KMS-11 (cell line): ENCODE results near the gene GALNTL6.

Source experiments
- H2AFZ ChIP-seq: fragments of 200-600 bp; sonication (generic); 2 replicates; pipeline ENCODE4 v1.6.1; 2016; ENCODE audit warnings: antibody characterized with exemption, mixed run types, low read depth
- H3K27ac ChIP-seq: fragments of 200-600 bp; sonication (generic); 2 replicates; pipeline ENCODE4 v1.6.1; 2016; ENCODE audit warnings: mild to moderate bottlenecking, mixed run types
- H3K27me3 ChIP-seq: fragments of 200-600 bp; sonication (generic); 2 replicates; pipeline ENCODE4 v1.6.1; 2017; ENCODE audit warnings: mild to moderate bottlenecking, low read depth, mixed run types, moderate library complexity; ENCODE audit not compliant: insufficient read depth
- H3K36me3 ChIP-seq: fragments of 200-600 bp; sonication (generic); 2 replicates; pipeline ENCODE4 v1.6.1; 2017; ENCODE audit warnings: mild to moderate bottlenecking, mixed run types; ENCODE audit not compliant: insufficient read depth
- H3K4me1 ChIP-seq: fragments of 200-600 bp; sonication (generic); 2 replicates; pipeline ENCODE4 v1.6.1; 2016; ENCODE audit warnings: mild to moderate bottlenecking, low read depth, mixed run types; ENCODE audit not compliant: poor library complexity, severe bottlenecking
- H3K4me2 ChIP-seq: fragments of 200-600 bp; sonication (generic); 2 replicates; pipeline ENCODE4 v1.7.0; 2016; ENCODE audit warnings: mild to moderate bottlenecking, mixed run types
- H3K4me3 ChIP-seq: fragments of 200-600 bp; sonication (generic); IDR thresholded peaks from 2 replicates; pipeline ENCODE4 v1.6.1; 2017; ENCODE audit warnings: low read depth, low read length, mixed read lengths; ENCODE audit not compliant: insufficient read depth
- H3K79me2 ChIP-seq: fragments of 200-600 bp; sonication (generic); 2 replicates; pipeline ENCODE4 v1.6.1; 2016; ENCODE audit warnings: low read depth, mixed run types; ENCODE audit not compliant: insufficient read depth
- H3K9ac ChIP-seq: fragments of 200-600 bp; sonication (generic); 2 replicates; pipeline ENCODE4 v1.6.1; 2016; ENCODE audit warnings: mild to moderate bottlenecking, mixed run types
- H4K20me1 ChIP-seq: fragments of 200-600 bp; sonication (generic); 2 replicates; pipeline ENCODE4 v1.6.1; 2016; ENCODE audit warnings: mild to moderate bottlenecking, mixed run types; ENCODE audit not compliant: insufficient read depth
- TF ChIP-seq, protein P1 (sequence below): fragments of 200-600 bp; sonication (generic); conservative IDR thresholded peaks from 2 replicates; pipeline ENCODE4 v1.6.1; 2017; ENCODE audit warnings: low read depth, mild to moderate bottlenecking, antibody characterized with exemption, low read length, moderate library complexity, mixed read lengths

Gene GALNTL6

DNA sequence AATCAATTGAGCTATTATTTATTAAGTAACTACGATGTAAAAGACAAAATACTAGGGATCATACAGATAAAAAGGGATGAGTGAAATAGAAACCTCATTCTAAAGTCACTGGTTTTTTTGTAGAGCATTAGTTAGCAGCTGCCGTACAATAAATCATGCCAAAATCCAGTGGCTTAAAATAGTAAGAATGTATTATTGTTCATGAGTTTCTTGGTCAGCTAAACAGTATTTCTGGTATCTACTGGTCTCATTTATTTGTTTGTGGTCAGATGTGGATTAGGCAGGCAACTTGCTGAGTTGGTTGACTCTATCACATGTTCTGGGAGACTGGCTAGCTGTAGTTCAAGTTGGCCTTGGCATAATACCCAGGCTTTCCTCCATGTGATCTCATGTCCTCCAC, 667.3 kb downstream of the GALNTL6 start:
- H3K27ac ChIP-seq = no peak overlapping the region
- H3K4me2 ChIP-seq = no peak overlapping the region
- H4K20me1 ChIP-seq = no peaks in the 10 kb centered on the region
- H3K36me3 ChIP-seq = no peaks in the 10 kb centered on the region
- no peaks in the 10 kb centered on the region for H3K79me2 ChIP-seq
- H3K4me1 ChIP-seq = no peaks in the 10 kb centered on the region
- H3K27me3 ChIP-seq = no peaks in the 10 kb centered on the region
- TF ChIP-seq, protein P1, sequence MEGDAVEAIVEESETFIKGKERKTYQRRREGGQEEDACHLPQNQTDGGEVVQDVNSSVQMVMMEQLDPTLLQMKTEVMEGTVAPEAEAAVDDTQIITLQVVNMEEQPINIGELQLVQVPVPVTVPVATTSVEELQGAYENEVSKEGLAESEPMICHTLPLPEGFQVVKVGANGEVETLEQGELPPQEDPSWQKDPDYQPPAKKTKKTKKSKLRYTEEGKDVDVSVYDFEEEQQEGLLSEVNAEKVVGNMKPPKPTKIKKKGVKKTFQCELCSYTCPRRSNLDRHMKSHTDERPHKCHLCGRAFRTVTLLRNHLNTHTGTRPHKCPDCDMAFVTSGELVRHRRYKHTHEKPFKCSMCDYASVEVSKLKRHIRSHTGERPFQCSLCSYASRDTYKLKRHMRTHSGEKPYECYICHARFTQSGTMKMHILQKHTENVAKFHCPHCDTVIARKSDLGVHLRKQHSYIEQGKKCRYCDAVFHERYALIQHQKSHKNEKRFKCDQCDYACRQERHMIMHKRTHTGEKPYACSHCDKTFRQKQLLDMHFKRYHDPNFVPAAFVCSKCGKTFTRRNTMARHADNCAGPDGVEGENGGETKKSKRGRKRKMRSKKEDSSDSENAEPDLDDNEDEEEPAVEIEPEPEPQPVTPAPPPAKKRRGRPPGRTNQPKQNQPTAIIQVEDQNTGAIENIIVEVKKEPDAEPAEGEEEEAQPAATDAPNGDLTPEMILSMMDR = no peak
- no peak overlapping the region for H2AFZ ChIP-seq
- no peak overlapping the region for H3K9ac ChIP-seq
- no peak overlapping the region for H3K4me3 ChIP-seq

- Histone ChIP-seq H4K20me1 (no peaks in the 10 kb centered on the region), H3K79me2 (no peaks in the 10 kb centered on the region), H3K27me3 (no peaks in the 10 kb centered on the region), H3K36me3 (no peaks in the 10 kb centered on the region), H3K4me1 (no peaks in the 10 kb centered on the region), H3K27ac (no peak overlapping the region), H3K9ac (no peak overlapping the region), H2AFZ (no peak overlapping the region), H3K4me2 (no peak overlapping the region), H3K4me3 (no peak overlapping the region)
- TF ChIP-seq, protein P1 = no peak
These were observed 668.8 kb downstream of the GALNTL6 start for GRCh38 chr4:172481802-172482508.

GRCh38 chr4:172485007-172485406, 671.8 kb downstream of the GALNTL6 start:
- no peaks in the 10 kb centered on the region for H3K4me1 ChIP-seq
- H3K27me3 ChIP-seq = no peaks in the 10 kb centered on the region
- H3K27ac ChIP-seq = no peak overlapping the region
- TF ChIP-seq, protein P1 = no peak
- no peaks in the 10 kb centered on the region for H4K20me1 ChIP-seq
- H3K79me2 ChIP-seq = no peaks in the 10 kb centered on the region
- no peaks in the 10 kb centered on the region for H3K36me3 ChIP-seq
- no peak overlapping the region for H3K4me2 ChIP-seq
- H3K9ac ChIP-seq = no peak overlapping the region
- no peak overlapping the region for H2AFZ ChIP-seq
- H3K4me3 ChIP-seq = no peak overlapping the region

GRCh38 chr4:172486531-172486930, 673.3 kb downstream of the GALNTL6 start:
- Histone ChIP-seq H3K79me2 (no peaks in the 10 kb centered on the region), H3K4me1 (no peaks in the 10 kb centered on the region), H3K36me3 (no peaks in the 10 kb centered on the region), H2AFZ (no peak overlapping the region), H4K20me1 (no peaks in the 10 kb centered on the region), H3K4me2 (no peak overlapping the region), H3K27ac (no peak overlapping the region), H3K4me3 (no peak overlapping the region), H3K9ac (no peak overlapping the region), H3K27me3 (no peaks in the 10 kb centered on the region)
- TF ChIP-seq, protein P1 = no peak
